K562 (cell line): ENCODE measurements around the gene PLEKHN1. TPM values are rescaled to one million over a fixed set of nuclear protein-coding genes. Genes with fewer than 3 reads are reported as not detected.

Experiments used
- BMI1 ChIP-seq: fragments of 150-350 bp; IDR thresholded peaks from 2 replicates; pipeline ENCODE4 v1.6.1; 2014; ENCODE audit warnings: low read length
- KLF13 ChIP-seq: fragments of 450-650 bp; IDR thresholded peaks from 2 replicates; pipeline ENCODE4 v1.6.1; 2016; ENCODE audit warnings: missing genetic modification characterization, low read depth, mild to moderate bottlenecking, missing compliant biosample characterization, moderate library complexity, borderline replicate concordance
- MAZ ChIP-seq, 2 experiments: fragments of 450-650 bp in 1 of 2; sonication (generic) in 1 of 2; formaldehyde crosslinking; IDR thresholded peaks in 1 of 2; conservative IDR thresholded peaks in 1 of 2; 2 replicates each; pipeline versions ENCODE4 v1.4.0 to v1.5.0; 2020; ENCODE audit warnings: mild to moderate bottlenecking in 1 of 2, missing genetic modification reagents in 1 of 2
- MEIS2 ChIP-seq: fragments of 450-650 bp; IDR thresholded peaks from 2 replicates; pipeline ENCODE4 v1.6.1; 2014; ENCODE audit warnings: mild to moderate bottlenecking; ENCODE audit not compliant: partially characterized antibody
- MTA1 ChIP-seq: fragments of 450-650 bp; IDR thresholded peaks from 2 replicates; pipeline ENCODE4 v1.6.1; 2017; ENCODE audit warnings: borderline replicate concordance
- PHTF2 ChIP-seq: fragments of 250-450 bp; sonication (Bioruptor Pico); IDR thresholded peaks from 2 replicates; pipeline ENCODE4 v1.5.0; 2021; ENCODE audit warnings: mild to moderate bottlenecking
- POLR2AphosphoS2 ChIP-seq: IDR thresholded peaks from 2 replicates; pipeline ENCODE4 v1.6.1; 2012; ENCODE audit warnings: low read length, improper control_type of control experiment
- POLR2G ChIP-seq: fragments of 200-400 bp; formaldehyde crosslinking; IDR thresholded peaks from 2 replicates; pipeline ENCODE4 v1.6.1; 2017; ENCODE audit warnings: low read depth, mild to moderate bottlenecking, antibody characterized with exemption, low read length, moderate library complexity
- SMAD2 ChIP-seq: fragments of 150-350 bp; IDR thresholded peaks from 2 replicates; pipeline ENCODE4 v1.6.1; 2014; ENCODE audit warnings: low read depth, mild to moderate bottlenecking, low read length
- SRSF9 ChIP-seq: fragments of 200-400 bp; formaldehyde crosslinking; IDR thresholded peaks from 2 replicates; pipeline ENCODE4 v1.6.1; 2017; ENCODE audit warnings: low read depth, low read length, borderline replicate concordance
- TCF15 ChIP-seq: fragments of 250-450 bp; sonication (Bioruptor Pico); IDR thresholded peaks from 2 replicates; pipeline ENCODE4 v1.8.0; 2022; ENCODE audit warnings: moderate library complexity, mild to moderate bottlenecking, inconsistent platforms
- TFAM ChIP-seq: fragments of 250-450 bp; sonication (Bioruptor Pico); conservative IDR thresholded peaks from 2 replicates; pipeline ENCODE4 v1.5.0; 2021; ENCODE audit warnings: mild to moderate bottlenecking, moderate library complexity
- ZKSCAN1 ChIP-seq: fragments of 150-350 bp; IDR thresholded peaks from 2 replicates; pipeline ENCODE4 v1.6.1; 2016; ENCODE audit warnings: low read depth, low read length
- ZNF316 ChIP-seq: fragments of 450-650 bp; IDR thresholded peaks from 2 replicates; pipeline ENCODE4 v1.6.1; 2016
- ZNF830 ChIP-seq: fragments of 250-450 bp; sonication (Bioruptor Pico); IDR thresholded peaks from 2 replicates; pipeline ENCODE4 v1.5.0; 2021; ENCODE audit warnings: mild to moderate bottlenecking
- polyA plus RNA-seq, 8 experiments: library from polyadenylated mRNA; depleted of rRNA in 4 of 8; stranded (reverse) in 5 of 8; unstranded in 3 of 8; fragments of >200 nt; fragmentation: Nextera tagmentation in 2 of 8; fragmentation: Illumina TruSeq in 1 of 8; extraction: Ambion mirVana in 2 of 8; extraction: Trizol in 1 of 8; gene quantifications; 2 replicates each; pipeline versions ENCODE4 v1.2.1 to v1.2.3, GENCODE V29; 2011 to 2014; ENCODE audit warnings: inconsistent platforms in 1 of 8, missing spikeins in 1 of 8
- total RNA-seq, 7 experiments: library from RNA; depleted of rRNA in 6 of 7; stranded (reverse); fragments of >200 nt in 6 of 7; fragmentation: Illumina TruSeq in 2 of 7; extraction: Trizol in 2 of 7; gene quantifications; 2 replicates each; pipeline versions ENCODE4 v1.2.1 to v1.2.3, GENCODE V29; 2011 to 2021; ENCODE audit warnings: low replicate concordance in 1 of 7
- TF ChIP-seq, protein P1 (sequence below), 3 experiments: IDR thresholded peaks in 2 of 3; conservative IDR thresholded peaks in 1 of 3; 2 replicates each; pipeline ENCODE4 v1.5.1; 2011 to 2012; ENCODE audit warnings: low read length in 3 of 3, mild to moderate bottlenecking in 3 of 3, control low read depth in 2 of 3, improper control_type of control experiment in 1 of 3, inconsistent platforms in 1 of 3, low read depth in 1 of 3, mixed read lengths in 1 of 3, moderate library complexity in 1 of 3; ENCODE audit not compliant: insufficient read depth in 2 of 3
- TF ChIP-seq, protein P2 (sequence below): fragments of 450-650 bp; IDR thresholded peaks from 2 replicates; pipeline ENCODE4 v1.7.0; 2016; ENCODE audit warnings: borderline replicate concordance
- TF ChIP-seq, protein P3 (sequence below), 3 experiments: fragments of 200-800 bp in 1 of 3; sonication (Bioruptor generic) in 1 of 3; sonication (generic) in 1 of 3; formaldehyde crosslinking in 1 of 3; IDR thresholded peaks; 2 replicates each; pipeline versions ENCODE4 v1.6.1 to v1.8.0; 2016 to 2022; ENCODE audit warnings: mild to moderate bottlenecking in 2 of 3, missing compliant biosample characterization in 2 of 3, missing genetic modification characterization in 2 of 3, missing genetic modification reagents in 1 of 3
- TF ChIP-seq, protein P4 (sequence below): sonication (generic); formaldehyde crosslinking; IDR thresholded peaks from 2 replicates; pipeline ENCODE4 v1.8.0; 2022; ENCODE audit warnings: missing genetic modification reagents, mild to moderate bottlenecking, borderline replicate concordance

Gene PLEKHN1
- total and polyA plus RNA-seq, 9 of the 15 experiments (the other 6 are each of a cell fraction or from before 2014, with no cell fraction given), result 0.07 to 1.5 (median 0.13) TPM; not detected in 2

DNA sequence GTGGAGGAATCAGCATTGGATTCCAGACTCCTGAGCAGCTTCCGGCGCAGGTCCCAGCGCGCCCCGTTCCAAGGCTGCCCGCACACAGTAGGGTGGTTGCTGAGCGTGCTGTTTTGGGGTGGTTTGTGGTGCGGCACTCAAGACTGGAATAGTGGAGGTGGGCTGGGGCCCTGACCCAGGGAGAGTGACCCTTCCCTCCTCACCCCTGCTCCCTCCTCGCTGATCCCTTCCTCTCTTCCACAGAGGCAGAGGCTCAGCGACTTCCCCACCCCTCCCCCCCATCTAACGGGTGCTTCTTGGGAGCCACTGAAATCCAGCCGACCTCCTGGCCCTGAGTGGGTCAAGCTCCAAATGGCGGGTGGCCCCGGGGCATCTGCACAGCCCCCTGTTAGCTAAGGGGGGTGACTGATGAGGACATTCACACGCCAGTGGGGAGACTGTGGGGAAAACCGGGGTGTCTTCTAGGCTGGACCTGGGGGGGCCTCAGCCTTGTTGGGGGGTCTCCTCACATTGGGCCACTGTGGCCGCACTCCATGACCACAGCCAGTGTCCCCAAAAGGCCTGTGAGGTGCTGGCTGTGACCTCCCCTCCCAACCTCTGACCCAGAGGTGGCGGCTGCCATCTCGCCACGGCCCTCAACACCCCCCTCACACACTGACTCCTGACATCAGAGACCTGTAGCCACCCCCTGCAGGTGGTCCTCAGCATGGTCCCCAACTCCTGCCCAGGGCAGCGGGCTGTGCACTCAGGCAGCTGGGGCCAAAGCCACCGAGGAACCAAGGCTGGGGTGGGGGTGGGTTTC lies 37.5 kb downstream of the PLEKHN1 start (continued):
- TF ChIP-seq MTA1 (0 out of 2 replicates have a peak, but pooled peaks have one; percentile 19), BMI1 (no peak), POLR2AphosphoS2 (no peak), SMAD2 (no peak), TCF15 (CRISPR knock-in tag) (no peak), KLF13 (tag) (no peak), POLR2G (0 out of 2 replicates have a peak, but pooled peaks have one; percentile 11), MAZ (CRISPR knock-in tag; conservative IDR thresholded peaks at IDR 0.05 in 1 of 2, IDR thresholded peaks at IDR 0.05 in 1 of 2) (no peak), SRSF9 (no peak), PHTF2 (CRISPR knock-in tag) (no peak), ZNF830 (CRISPR knock-in tag) (no peak), TFAM (CRISPR knock-in tag) (no peak), ZNF316 (peak; percentile 8; the same call in 1 of the 2 replicates), ZKSCAN1 (peak; percentile 96), MEIS2 (no peak)
- TF ChIP-seq, protein P1, sequence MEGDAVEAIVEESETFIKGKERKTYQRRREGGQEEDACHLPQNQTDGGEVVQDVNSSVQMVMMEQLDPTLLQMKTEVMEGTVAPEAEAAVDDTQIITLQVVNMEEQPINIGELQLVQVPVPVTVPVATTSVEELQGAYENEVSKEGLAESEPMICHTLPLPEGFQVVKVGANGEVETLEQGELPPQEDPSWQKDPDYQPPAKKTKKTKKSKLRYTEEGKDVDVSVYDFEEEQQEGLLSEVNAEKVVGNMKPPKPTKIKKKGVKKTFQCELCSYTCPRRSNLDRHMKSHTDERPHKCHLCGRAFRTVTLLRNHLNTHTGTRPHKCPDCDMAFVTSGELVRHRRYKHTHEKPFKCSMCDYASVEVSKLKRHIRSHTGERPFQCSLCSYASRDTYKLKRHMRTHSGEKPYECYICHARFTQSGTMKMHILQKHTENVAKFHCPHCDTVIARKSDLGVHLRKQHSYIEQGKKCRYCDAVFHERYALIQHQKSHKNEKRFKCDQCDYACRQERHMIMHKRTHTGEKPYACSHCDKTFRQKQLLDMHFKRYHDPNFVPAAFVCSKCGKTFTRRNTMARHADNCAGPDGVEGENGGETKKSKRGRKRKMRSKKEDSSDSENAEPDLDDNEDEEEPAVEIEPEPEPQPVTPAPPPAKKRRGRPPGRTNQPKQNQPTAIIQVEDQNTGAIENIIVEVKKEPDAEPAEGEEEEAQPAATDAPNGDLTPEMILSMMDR (IDR thresholded peaks at IDR 0.05 in 2 of 3, conservative IDR thresholded peaks at IDR 0.05 in 1 of 3; ENCODE audit: insufficient read depth in 2 of 3, low read depth in 1 of 3, low read length in 3 of 3), result 0 out of 6 replicates have a peak, but pooled peaks of 1 of the 3 experiments have one; percentile 4
- TF ChIP-seq, protein P2, sequence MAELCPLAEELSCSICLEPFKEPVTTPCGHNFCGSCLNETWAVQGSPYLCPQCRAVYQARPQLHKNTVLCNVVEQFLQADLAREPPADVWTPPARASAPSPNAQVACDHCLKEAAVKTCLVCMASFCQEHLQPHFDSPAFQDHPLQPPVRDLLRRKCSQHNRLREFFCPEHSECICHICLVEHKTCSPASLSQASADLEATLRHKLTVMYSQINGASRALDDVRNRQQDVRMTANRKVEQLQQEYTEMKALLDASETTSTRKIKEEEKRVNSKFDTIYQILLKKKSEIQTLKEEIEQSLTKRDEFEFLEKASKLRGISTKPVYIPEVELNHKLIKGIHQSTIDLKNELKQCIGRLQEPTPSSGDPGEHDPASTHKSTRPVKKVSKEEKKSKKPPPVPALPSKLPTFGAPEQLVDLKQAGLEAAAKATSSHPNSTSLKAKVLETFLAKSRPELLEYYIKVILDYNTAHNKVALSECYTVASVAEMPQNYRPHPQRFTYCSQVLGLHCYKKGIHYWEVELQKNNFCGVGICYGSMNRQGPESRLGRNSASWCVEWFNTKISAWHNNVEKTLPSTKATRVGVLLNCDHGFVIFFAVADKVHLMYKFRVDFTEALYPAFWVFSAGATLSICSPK, result no peak
- TF ChIP-seq, protein P3, sequence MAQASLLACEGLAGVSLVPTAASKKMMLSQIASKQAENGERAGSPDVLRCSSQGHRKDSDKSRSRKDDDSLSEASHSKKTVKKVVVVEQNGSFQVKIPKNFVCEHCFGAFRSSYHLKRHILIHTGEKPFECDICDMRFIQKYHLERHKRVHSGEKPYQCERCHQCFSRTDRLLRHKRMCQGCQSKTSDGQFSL (CRISPR knock-in tag; IDR thresholded peaks at IDR 0.05), result peak; percentile 29; the same call in 1 of the 2 replicates
- TF ChIP-seq, protein P3 (tag; IDR thresholded peaks at IDR 0.05), result no peak
- TF ChIP-seq, protein P4, sequence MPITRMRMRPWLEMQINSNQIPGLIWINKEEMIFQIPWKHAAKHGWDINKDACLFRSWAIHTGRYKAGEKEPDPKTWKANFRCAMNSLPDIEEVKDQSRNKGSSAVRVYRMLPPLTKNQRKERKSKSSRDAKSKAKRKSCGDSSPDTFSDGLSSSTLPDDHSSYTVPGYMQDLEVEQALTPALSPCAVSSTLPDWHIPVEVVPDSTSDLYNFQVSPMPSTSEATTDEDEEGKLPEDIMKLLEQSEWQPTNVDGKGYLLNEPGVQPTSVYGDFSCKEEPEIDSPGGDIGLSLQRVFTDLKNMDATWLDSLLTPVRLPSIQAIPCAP (CRISPR knock-in tag), result no peak
